Breast epithelium (tissue), 4 donors: Measurements from ENCODE around the gene RPL10A. TPM values are rescaled to one million over a fixed set of nuclear protein-coding genes. Genes with fewer than 3 reads are reported as not detected.

Experiments
- DNase-seq, 2 donors: peaks; one replicate each; pipeline ENCODE4 v3.0.0-alpha.2; 2019; ENCODE audit warnings: low spot score in 2 of 2
- H3K27ac ChIP-seq, 2 donors: fragments of 200-600 bp; sonication (generic) in 1 of 2; one replicate each; pipeline ENCODE4 v1.5.1; 2016 to 2019; ENCODE audit warnings: mild to moderate bottlenecking in 1 of 2
- H3K27me3 ChIP-seq, 2 donors: fragments of 200-600 bp; sonication (generic) in 1 of 2; one replicate each; pipeline versions ENCODE4 v1.5.1 to v1.6.0; 2017 to 2019; ENCODE audit warnings: control low read depth in 1 of 2, mild to moderate bottlenecking in 1 of 2
- H3K36me3 ChIP-seq: fragments of 200-600 bp; one replicate; pipeline ENCODE4 v1.5.1; 2019
- H3K4me1 ChIP-seq, 2 donors: fragments of 200-600 bp; sonication (generic); one replicate each; pipeline ENCODE4 v1.5.1; 2016 to 2019; ENCODE audit warnings: control low read depth in 1 of 2
- H3K4me3 ChIP-seq, 3 donors: fragments of 200-600 bp; sonication (generic); 1 replicate in 2 of 3; 2 replicates in 1 of 3; pipeline ENCODE4 v1.5.1; 2016 to 2019; ENCODE audit warnings: mild to moderate bottlenecking in 3 of 3, moderate library complexity in 2 of 3
- H3K9me3 ChIP-seq, 2 donors: fragments of 200-600 bp; sonication (generic) in 1 of 2; one replicate each; pipeline ENCODE4 v1.5.1; 2016 to 2019; ENCODE audit warnings: control low read depth in 1 of 2
- POLR2A ChIP-seq: fragments of 450-650 bp; IDR thresholded peaks from one replicate; pipeline ENCODE4 v1.6.1; 2016; ENCODE audit warnings: antibody characterized with exemption, mild to moderate bottlenecking, moderate library complexity
- POLR2AphosphoS5 ChIP-seq, 3 donors: sonication (generic); formaldehyde crosslinking; IDR thresholded peaks; one replicate each; pipeline ENCODE4 v1.6.1; 2017; ENCODE audit warnings: antibody characterized with exemption in 3 of 3
- intact Hi-C: fragments of 100-400 bp; cut with DNase I; formaldehyde crosslinking; loops from one replicate; pipeline ENCODE4 v1.15.1; 2023; ENCODE audit warnings: low total_unique reads
- total RNA-seq, 3 donors: library from RNA; depleted of rRNA; stranded (reverse); fragments of >200 nt; gene quantifications; one replicate each; pipeline ENCODE4 v1.1.0, GENCODE V29; 2016
- TF ChIP-seq, protein P1 (sequence below), 3 donors: fragments of 450-650 bp; IDR thresholded peaks; one replicate each; pipeline ENCODE4 v1.5.1; 2016 to 2017; ENCODE audit warnings: antibody characterized with exemption in 3 of 3, mild to moderate bottlenecking in 3 of 3, moderate library complexity in 3 of 3

RPL10A gene
- total RNA-seq, 3 donors from 2014 or later: 1,177 to 2,549 (median 2,082) TPM

DNA sequence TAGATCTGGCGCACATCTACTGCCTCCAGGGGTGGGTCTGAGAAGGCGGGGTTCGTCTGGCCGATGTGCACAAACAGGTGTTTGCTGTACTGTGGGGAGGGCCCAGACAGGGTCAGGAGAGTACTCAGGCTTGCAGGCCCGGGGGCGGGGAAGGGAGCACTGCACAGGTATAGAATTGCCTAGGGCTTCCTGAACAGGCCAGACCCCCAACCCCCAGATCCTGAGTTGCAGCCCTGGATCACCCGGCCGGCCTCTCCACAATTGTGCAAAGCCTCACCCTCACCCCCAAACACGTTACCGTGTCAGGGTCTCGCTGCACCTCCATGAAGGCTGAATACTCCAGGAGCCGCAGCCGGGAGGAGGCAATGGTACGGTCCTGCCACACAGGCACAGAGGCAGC is 7.8 kb downstream of the RPL10A start:
- no peak overlapping the region for H3K4me3 ChIP-seq
- TF ChIP-seq POLR2AphosphoS5 (IDR thresholded peaks at IDR 0.05) (no peak), POLR2A (no peak)
- TF ChIP-seq, protein P1, sequence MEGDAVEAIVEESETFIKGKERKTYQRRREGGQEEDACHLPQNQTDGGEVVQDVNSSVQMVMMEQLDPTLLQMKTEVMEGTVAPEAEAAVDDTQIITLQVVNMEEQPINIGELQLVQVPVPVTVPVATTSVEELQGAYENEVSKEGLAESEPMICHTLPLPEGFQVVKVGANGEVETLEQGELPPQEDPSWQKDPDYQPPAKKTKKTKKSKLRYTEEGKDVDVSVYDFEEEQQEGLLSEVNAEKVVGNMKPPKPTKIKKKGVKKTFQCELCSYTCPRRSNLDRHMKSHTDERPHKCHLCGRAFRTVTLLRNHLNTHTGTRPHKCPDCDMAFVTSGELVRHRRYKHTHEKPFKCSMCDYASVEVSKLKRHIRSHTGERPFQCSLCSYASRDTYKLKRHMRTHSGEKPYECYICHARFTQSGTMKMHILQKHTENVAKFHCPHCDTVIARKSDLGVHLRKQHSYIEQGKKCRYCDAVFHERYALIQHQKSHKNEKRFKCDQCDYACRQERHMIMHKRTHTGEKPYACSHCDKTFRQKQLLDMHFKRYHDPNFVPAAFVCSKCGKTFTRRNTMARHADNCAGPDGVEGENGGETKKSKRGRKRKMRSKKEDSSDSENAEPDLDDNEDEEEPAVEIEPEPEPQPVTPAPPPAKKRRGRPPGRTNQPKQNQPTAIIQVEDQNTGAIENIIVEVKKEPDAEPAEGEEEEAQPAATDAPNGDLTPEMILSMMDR (IDR thresholded peaks at IDR 0.05): no peak
- no peaks in the 10 kb centered on the region for H3K9me3 ChIP-seq
- peaks cover 0 to 8% of the 10 kb centered on the region in 2 donors for H3K4me1 ChIP-seq
- no peak for DNase-seq
- peaks cover 4% of the 10 kb centered on the region for H3K36me3 ChIP-seq
- H3K27ac ChIP-seq: no peak overlapping the region
- H3K27me3 ChIP-seq: no peaks in the 10 kb centered on the region
- intact Hi-C loops: no loop called here

- intact Hi-C loops: no loop called here
- Histone ChIP-seq H3K36me3 (peaks cover 4% of the 10 kb centered on the region), H3K4me3 (no peak overlapping the region), H3K27me3 (no peaks in the 10 kb centered on the region), H3K4me1 (peaks cover 0 to 1% of the 10 kb centered on the region in 2 donors), H3K9me3 (no peaks in the 10 kb centered on the region), H3K27ac (no peak overlapping the region)
- TF ChIP-seq, protein P1 (IDR thresholded peaks at IDR 0.05): no peak
- TF ChIP-seq POLR2A (no peak), POLR2AphosphoS5 (IDR thresholded peaks at IDR 0.05) (no peak)
- DNase-seq: no peak
These were observed 8.8 kb downstream of the RPL10A start for GRCh38 chr6:35477028-35477427.

- Histone ChIP-seq H3K27ac (no peak overlapping the region), H3K9me3 (no peaks in the 10 kb centered on the region), H3K4me1 (no peaks in the 10 kb centered on the region), H3K36me3 (peaks cover 4% of the 10 kb centered on the region), H3K27me3 (no peaks in the 10 kb centered on the region), H3K4me3 (no peak overlapping the region)
- TF ChIP-seq POLR2AphosphoS5 (IDR thresholded peaks at IDR 0.05) (no peak), POLR2A (no peak)
- TF ChIP-seq, protein P1 (IDR thresholded peaks at IDR 0.05): no peak
- no peak for DNase-seq
- intact Hi-C loops: no loop called here
These were observed 9.5 kb downstream of the RPL10A start for GRCh38 chr6:35477551-35478179.

- DNase-seq: no peak
- Histone ChIP-seq H3K9me3 (no peaks in the 10 kb centered on the region), H3K27me3 (no peaks in the 10 kb centered on the region), H3K27ac (no peak overlapping the region), H3K36me3 (peaks cover 4% of the 10 kb centered on the region), H3K4me3 (no peak overlapping the region), H3K4me1 (no peaks in the 10 kb centered on the region)
- TF ChIP-seq, protein P1 (IDR thresholded peaks at IDR 0.05): no peak
- TF ChIP-seq POLR2A (no peak), POLR2AphosphoS5 (IDR thresholded peaks at IDR 0.05) (no peak)
- intact Hi-C loops: no loop called here
These were observed 10.1 kb downstream of the RPL10A start for GRCh38 chr6:35478259-35478658.

DNA sequence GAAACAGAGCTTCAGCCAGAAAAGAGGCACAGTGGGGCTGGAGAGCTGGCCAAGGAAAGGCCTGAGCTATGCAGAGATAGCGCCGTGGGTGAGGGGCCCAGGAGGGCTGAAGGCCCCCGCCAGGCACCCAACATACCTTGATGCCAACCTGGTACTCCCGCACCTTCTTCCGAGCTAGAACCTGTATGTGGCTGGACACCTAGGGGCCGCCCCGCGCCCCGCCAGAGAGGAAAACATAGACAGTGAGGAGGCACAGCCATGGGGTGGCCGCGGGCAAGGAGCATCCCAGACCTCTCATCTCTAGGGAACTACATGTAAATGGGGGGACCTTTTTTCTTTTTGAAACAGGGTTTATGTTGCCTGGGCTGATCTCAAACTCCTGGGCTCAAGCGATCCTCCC is 12.0 kb downstream of the RPL10A start:
- Histone ChIP-seq H3K27ac (no peak overlapping the region), H3K4me3 (no peak overlapping the region), H3K36me3 (no peaks in the 10 kb centered on the region), H3K4me1 (peaks cover 3 to 6% of the 10 kb centered on the region in 2 donors), H3K27me3 (no peaks in the 10 kb centered on the region), H3K9me3 (no peaks in the 10 kb centered on the region)
- TF ChIP-seq, protein P1 (IDR thresholded peaks at IDR 0.05): no peak
- no peak for TF ChIP-seq POLR2AphosphoS5 (IDR thresholded peaks at IDR 0.05)
- no peak for TF ChIP-seq POLR2A
- intact Hi-C loops: no loop called here
- DNase-seq: no peak
